Effector memory CD4-positive, alpha-beta T cell (primary cell): ENCODE measurements around the gene SUSD4.

Source experiments
- DNase-seq, 3 donors: peaks; one replicate each; pipeline ENCODE4 v3.0.0-alpha.2; 2020
- H3K27ac ChIP-seq: 2 replicates; pipeline ENCODE4 v1.7.0; 2013; ENCODE audit warnings: mild to moderate bottlenecking, low read length, moderate library complexity; ENCODE audit not compliant: insufficient read depth, poor library complexity, severe bottlenecking
- H3K27me3 ChIP-seq: replicated peaks from 2 replicates; pipeline ENCODE4 v1.7.0; 2013; ENCODE audit warnings: mild to moderate bottlenecking, low read length; ENCODE audit not compliant: insufficient read depth, control insufficient read depth, poor library complexity, severe bottlenecking
- H3K36me3 ChIP-seq: 2 replicates; pipeline ENCODE4 v1.7.0; 2013; ENCODE audit warnings: mild to moderate bottlenecking, low read length, moderate library complexity; ENCODE audit not compliant: control insufficient read depth, insufficient read depth
- H3K4me1 ChIP-seq: 2 replicates; pipeline ENCODE4 v1.7.0; 2013; ENCODE audit warnings: low read length, mild to moderate bottlenecking; ENCODE audit not compliant: control insufficient read depth, insufficient read depth, poor library complexity, severe bottlenecking
- H3K4me3 ChIP-seq: 2 replicates; pipeline ENCODE4 v1.7.0; 2013; ENCODE audit warnings: low read length, low read depth, mild to moderate bottlenecking; ENCODE audit not compliant: insufficient read depth, poor library complexity, severe bottlenecking
- H3K9me3 ChIP-seq: 2 replicates; pipeline ENCODE4 v1.7.0; 2013; ENCODE audit warnings: mild to moderate bottlenecking, low read length, moderate library complexity; ENCODE audit not compliant: control insufficient read depth

SUSD4 gene

GRCh38 chr1:223319905-223320580 lies 43.9 kb downstream of the SUSD4 start:
- no peak for DNase-seq
- Histone ChIP-seq H3K27ac (no peak overlapping the region), H3K9me3 (no peaks in the 10 kb centered on the region), H3K4me1 (no peaks in the 10 kb centered on the region), H3K27me3 (no peaks in the 10 kb centered on the region), H3K36me3 (no peaks in the 10 kb centered on the region), H3K4me3 (no peak overlapping the region)

DNA sequence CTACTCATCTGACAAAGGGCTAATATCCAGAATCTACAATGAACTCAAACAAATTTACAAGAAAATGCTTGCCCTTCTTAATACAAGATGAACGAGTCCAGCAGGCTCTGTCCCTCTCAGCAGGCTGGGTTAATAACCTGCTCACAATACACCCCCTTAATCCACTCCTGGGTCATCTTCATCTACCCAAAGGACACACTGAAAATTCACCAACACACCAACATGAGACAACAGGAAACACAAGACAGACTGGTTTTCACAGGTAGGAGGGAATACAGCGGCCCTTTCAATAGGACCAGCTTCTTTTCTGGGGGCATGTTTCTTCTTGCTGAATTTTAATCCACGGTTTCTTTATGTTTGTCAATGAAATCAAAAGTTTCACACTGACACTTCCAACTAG lies 44.6 kb downstream of the SUSD4 start:
- no peaks in the 10 kb centered on the region for H3K9me3 ChIP-seq
- no peaks in the 10 kb centered on the region for H3K4me1 ChIP-seq
- no peaks in the 10 kb centered on the region for H3K27me3 ChIP-seq
- no peak overlapping the region for H3K27ac ChIP-seq
- H3K36me3 ChIP-seq = no peaks in the 10 kb centered on the region
- no peak overlapping the region for H3K4me3 ChIP-seq
- DNase-seq = no peak

- no peak for DNase-seq
- Histone ChIP-seq H3K27ac (no peak overlapping the region), H3K4me3 (no peak overlapping the region), H3K27me3 (no peaks in the 10 kb centered on the region), H3K9me3 (no peaks in the 10 kb centered on the region), H3K36me3 (no peaks in the 10 kb centered on the region), H3K4me1 (no peaks in the 10 kb centered on the region)
These were observed 47.9 kb downstream of the SUSD4 start for GRCh38 chr1:223316082-223316481.

- no peaks in the 10 kb centered on the region for H3K36me3 ChIP-seq
- no peak for DNase-seq
These were observed 48.3 kb downstream of the SUSD4 start for GRCh38 chr1:223315665-223316064.

DNA sequence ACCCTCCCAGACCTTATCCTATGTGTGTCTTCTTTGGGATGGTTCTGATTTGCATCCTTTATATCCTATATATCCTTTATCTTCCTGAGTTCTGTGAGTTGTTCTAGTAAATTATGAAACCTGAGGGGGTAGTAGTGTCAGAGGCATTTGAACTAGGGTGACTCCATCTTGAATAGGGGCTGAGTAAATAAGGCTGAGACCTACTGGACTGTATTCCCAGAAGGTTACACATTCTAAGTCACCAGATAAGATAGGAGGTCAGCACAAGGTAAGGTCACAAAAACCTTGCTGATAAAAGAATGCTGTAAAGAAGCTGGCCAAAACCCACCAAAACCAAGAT lies 50.6 kb downstream of the SUSD4 start:
- Histone ChIP-seq H3K36me3 (no peaks in the 10 kb centered on the region), H3K27me3 (no peaks in the 10 kb centered on the region), H3K27ac (no peak overlapping the region), H3K9me3 (no peaks in the 10 kb centered on the region), H3K4me3 (no peak overlapping the region), H3K4me1 (no peaks in the 10 kb centered on the region)
- no peak for DNase-seq

More at GRCh38 chr1:223315665-223316064, 48.3 kb downstream of the SUSD4 start:
- Histone ChIP-seq H3K27ac (no peak overlapping the region), H3K27me3 (no peaks in the 10 kb centered on the region), H3K9me3 (no peaks in the 10 kb centered on the region), H3K4me1 (no peaks in the 10 kb centered on the region), H3K4me3 (no peak overlapping the region)

GRCh38 chr1:223312705-223313414 lies 51.1 kb downstream of the SUSD4 start:
- H3K27me3 ChIP-seq = no peaks in the 10 kb centered on the region
- H3K4me3 ChIP-seq = no peak overlapping the region
- H3K27ac ChIP-seq = no peak overlapping the region
- no peaks in the 10 kb centered on the region for H3K9me3 ChIP-seq
- no peaks in the 10 kb centered on the region for H3K4me1 ChIP-seq
- no peak for DNase-seq
- no peaks in the 10 kb centered on the region for H3K36me3 ChIP-seq

- Histone ChIP-seq H3K36me3 (no peaks in the 10 kb centered on the region), H3K4me1 (no peaks in the 10 kb centered on the region), H3K27me3 (no peaks in the 10 kb centered on the region), H3K9me3 (no peaks in the 10 kb centered on the region), H3K4me3 (no peak overlapping the region), H3K27ac (no peak overlapping the region)
- no peak for DNase-seq
These were observed 51.7 kb downstream of the SUSD4 start for GRCh38 chr1:223312273-223312672.

GRCh38 chr1:223311826-223312225 lies 52.1 kb downstream of the SUSD4 start:
- no peak overlapping the region for H3K4me3 ChIP-seq
- H3K36me3 ChIP-seq = no peaks in the 10 kb centered on the region
- no peaks in the 10 kb centered on the region for H3K27me3 ChIP-seq
- no peak for DNase-seq
- H3K27ac ChIP-seq = no peak overlapping the region
- H3K4me1 ChIP-seq = no peaks in the 10 kb centered on the region
- no peaks in the 10 kb centered on the region for H3K9me3 ChIP-seq

DNA sequence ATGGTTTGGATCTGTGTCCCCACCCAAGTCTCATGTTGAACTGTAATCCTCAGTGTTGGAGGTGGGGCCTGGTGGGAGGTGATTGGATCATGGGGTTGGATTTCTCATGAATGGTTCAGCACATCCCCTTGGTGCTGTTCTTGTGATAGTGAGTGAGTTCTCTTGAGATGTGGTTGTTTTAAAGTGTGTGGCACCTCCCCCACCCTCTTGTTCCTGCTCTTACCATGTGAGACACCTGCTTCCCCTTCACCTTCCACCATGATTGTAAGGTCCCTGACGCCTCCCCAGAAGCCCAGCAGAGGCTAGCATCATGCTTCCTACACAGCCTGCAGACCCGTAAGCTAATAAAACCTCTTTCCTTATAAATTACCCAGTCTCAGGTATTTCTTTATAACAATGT lies 55.8 kb downstream of the SUSD4 start:
- no peak overlapping the region for H3K27ac ChIP-seq
- no peak overlapping the region for H3K4me3 ChIP-seq
- no peaks in the 10 kb centered on the region for H3K27me3 ChIP-seq
- no peak for DNase-seq
- no peaks in the 10 kb centered on the region for H3K36me3 ChIP-seq
- H3K9me3 ChIP-seq = no peaks in the 10 kb centered on the region
- no peaks in the 10 kb centered on the region for H3K4me1 ChIP-seq

- no peaks in the 10 kb centered on the region for H3K4me1 ChIP-seq
- no peak overlapping the region for H3K4me3 ChIP-seq
- no peak for DNase-seq
- H3K9me3 ChIP-seq = no peaks in the 10 kb centered on the region
- H3K36me3 ChIP-seq = no peaks in the 10 kb centered on the region
- no peak overlapping the region for H3K27ac ChIP-seq
- H3K27me3 ChIP-seq = no peaks in the 10 kb centered on the region
These were observed 56.4 kb downstream of the SUSD4 start for GRCh38 chr1:223307544-223307943.
